GM04504 (cell line): ENCODE measurements around the gene PARVB.

Experiments
- DNase-seq: peaks from one replicate; pipeline ENCODE4 v3.0.0-alpha.2; 2012; ENCODE audit warnings: low read depth

Gene PARVB

DNA sequence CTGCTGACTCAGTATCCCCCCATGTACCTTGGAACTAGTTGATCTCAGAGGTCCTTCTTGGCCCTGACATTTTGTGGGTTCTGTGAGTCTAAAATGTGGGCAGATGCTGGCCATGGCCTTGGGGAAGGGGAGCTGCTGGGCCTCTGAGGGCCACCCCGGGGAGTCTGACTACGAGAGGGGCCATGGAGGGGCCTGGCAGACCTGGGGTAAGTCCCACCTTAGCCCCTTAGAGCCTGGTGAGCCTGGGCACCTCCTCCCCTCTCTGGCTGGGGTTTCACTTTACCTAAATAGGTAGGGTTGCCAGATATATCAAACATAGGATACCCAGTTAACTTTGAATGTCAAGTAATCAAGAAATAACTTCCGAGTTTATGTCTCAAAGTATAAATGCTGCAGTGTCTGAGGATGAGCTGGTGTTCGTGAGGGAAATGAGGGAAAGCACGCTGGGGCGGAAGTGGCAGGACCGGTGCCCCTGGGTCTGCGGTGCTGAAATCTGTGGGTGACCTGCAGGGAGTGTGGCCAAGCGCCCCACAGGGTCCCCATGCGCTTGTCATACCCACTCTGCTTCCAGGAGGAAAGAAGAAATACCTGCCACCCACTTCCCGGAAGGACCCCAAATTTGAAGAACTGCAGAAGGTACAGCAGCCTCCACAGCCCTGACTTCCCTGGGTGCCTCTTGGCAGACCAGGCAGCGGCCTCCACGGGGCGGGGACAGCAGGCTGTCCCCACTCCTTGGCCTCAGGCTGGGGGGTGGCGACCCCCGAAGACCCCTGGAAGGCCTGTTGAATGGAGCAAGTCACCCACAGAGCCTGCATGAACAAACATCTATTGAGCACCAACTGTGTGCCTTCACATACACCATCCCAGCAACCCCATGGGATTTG, 161.4 kb downstream of the PARVB start:
- DNase-seq = no peak

DNA sequence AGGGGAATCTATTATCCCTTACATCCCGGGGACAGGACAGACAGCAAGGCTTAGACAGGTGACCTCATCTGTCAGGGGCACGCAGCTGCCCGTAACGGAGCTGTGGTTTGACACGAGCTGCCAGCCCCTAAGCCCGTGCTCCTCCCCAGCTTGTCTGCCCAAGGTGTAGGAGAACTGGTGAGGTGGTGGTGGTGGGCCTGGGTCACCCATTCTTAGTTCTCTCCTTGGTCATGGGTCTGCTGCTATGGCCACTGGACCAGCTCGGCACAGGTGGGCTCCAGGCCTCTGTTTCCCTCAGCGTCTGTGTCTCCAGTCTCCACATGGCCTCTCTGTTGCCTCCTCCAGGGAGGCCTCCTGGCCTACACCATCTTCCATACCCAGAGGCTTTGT, 162.0 kb downstream of the PARVB start:
- no peak for DNase-seq

DNA sequence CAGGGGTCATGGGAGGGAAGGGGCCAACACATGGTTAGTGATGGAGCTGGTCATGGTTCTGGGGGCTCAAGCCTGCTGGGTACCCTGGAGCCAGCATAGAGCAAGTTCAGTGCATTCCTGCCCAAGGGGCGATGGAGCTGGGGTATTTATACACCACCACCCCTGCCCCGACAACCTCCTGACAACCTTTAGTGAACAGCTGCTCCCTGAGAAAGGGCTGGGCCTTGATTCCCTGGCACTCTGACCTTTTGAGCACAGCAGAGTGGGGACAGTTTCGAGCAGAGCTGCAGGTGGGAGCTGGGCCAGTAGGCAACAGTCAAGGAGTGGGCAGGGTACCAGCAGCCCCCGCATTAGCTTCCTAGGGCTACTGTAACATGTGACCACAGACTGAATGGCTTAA, 162.6 kb downstream of the PARVB start:
- DNase-seq = no peak

DNA sequence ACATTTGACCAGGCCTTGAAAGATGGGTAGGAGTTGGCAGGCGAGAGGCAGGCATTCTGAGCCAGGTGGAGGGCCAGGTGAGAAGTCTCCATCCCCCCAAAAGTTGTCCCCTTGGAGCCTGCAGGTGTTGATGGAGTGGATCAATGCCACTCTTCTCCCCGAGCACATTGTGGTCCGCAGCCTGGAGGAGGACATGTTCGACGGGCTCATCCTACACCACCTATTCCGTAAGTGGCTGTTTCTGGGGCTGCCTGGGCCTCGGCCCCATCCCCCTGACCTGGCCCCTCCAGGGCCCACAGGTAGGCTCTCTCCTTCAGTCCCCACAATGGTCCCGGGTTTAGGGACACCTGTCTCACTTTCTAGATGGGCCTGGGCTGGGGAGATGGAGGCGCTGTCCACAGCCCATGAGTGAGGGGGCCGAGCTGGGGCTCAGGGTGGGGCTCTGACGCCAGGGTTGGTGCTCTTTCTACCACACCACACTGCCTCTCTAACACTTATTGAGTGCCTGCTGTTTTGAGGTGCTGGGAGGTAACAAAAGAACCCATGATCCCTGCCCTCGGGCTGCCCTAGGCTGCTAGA, 163.6 kb downstream of the PARVB start:
- no peak for DNase-seq

DNA sequence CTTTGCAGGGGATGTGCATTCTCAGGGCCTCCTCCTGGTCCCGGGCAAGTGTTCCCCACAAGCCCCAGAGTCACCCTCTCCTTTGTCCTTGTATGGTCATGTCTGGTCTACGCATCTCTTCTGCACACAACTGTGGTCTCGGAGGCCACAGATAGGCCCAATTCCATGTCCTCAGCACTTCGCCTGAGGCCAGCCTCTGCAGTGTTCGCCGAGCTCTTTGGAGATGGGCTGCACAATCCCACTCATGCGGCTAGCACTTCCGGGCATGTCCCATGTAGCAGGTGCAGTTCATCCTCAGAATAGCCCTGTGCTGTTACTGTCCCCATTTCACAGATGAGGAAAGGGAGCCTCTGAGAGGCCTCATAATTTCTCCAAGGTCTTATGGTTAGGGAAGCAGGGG, 164.2 kb downstream of the PARVB start:
- no peak for DNase-seq

DNA sequence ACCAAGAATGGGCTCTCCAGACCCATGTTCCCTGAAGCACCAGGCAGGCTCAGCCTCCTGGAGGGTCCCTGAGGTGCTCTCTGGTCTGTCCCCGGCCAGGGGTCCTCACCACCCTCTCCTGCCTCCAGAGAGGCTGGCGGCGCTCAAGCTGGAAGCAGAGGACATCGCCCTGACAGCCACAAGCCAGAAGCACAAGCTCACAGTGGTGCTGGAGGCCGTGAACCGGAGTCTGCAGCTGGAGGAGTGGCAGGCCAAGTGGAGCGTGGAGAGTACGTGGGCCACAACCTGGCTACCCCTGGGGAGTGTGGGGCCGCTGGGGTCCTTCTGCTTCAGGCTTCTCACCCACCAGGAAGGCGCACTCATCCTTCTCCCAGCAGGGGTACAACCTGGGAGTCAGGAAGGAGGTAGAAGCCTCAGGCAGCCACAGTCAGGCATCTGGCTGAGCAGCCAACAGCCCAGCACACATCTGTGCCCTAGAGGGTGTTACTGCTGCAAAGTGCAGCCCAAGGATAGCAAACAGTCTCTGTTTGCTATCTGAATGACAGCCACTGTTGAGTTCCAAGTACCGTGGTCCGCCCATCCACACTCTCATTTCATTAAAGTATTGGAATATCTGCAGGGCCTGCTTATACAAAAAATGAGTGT, 165.0 kb downstream of the PARVB start:
- no peak for DNase-seq

DNA sequence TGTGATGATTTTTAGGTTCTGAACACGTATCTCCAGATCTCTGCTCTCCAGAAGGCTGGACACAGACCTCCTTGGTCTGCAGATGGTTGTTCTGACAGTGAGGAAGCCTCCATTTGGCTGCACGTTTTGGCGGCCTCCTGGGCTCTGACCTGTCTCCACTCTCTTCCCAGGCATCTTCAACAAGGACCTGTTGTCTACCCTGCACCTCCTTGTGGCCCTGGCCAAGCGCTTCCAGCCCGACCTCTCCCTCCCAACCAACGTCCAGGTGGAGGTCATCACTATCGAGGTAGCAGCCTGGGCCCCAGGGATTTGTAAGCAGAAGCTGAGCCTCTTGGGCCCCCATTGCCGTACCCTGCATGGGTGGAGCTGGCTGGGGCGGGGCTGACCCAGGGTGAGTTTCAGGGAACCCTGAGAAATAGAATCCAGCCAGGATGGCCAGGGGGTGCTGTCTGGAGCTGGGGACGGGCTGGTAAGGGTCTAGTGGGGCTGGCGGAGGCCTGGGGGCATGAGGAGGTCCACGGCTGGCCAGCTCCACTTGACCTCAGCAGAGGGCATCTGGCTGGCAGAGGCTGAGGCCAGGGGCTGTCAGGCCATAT, 166.4 kb downstream of the PARVB start:
- DNase-seq = no peak

DNA sequence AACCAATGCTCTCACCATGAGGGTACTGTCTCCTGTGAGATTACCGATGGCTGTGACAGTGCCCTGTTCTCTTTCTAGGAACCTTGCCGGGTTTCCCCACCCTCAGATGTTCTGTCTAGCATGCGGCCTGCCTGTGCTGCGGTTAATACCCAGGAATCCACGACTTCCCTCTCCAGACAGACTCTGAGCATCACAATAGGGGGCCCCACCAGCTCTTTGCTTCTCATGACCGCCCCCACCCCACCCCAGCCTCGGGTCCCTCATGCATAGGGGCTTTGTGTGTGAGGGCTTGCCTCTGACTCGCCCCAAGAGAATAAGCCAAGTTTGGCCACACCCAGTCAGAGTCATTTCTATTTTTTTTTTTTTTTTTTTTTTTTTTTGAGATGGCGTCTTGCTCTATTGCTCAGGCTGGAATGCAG, 166.9 kb downstream of the PARVB start:
- DNase-seq = no peak

DNA sequence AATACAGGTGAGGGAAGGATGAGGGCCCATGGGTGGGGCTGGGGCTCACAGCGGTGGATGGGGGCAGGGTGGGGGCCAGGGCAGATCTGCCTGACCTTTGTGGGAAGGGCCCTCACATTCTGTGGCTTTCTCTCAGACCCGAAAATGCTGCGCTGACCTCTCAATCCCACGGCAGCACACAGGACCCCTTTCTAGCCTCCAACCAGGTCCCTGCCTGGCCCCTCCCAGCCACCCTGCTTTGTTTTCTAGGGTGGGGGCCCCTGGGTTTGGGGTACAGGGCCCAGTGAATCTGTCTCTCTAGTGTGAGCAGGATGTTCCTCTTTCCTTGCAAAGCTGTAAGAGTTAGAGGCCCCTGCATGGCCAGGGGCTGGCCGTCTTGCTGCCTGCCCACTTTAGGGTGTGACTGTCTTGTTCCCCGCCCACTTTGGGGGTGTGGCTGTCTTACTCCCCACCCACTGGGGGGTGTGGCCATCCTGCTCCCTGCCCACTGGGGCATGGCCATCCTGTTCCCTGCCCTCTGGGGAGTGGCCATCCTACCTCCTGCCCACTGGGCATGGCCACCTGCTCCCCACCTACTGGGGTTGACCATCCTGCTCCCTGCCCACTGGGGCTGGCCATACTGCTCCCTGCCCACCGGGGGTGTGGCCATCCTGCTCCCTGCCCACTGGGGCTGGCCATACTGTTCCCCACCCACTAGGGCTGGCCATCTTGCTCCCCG, 168.2 kb downstream of the PARVB start:
- no peak for DNase-seq

DNA sequence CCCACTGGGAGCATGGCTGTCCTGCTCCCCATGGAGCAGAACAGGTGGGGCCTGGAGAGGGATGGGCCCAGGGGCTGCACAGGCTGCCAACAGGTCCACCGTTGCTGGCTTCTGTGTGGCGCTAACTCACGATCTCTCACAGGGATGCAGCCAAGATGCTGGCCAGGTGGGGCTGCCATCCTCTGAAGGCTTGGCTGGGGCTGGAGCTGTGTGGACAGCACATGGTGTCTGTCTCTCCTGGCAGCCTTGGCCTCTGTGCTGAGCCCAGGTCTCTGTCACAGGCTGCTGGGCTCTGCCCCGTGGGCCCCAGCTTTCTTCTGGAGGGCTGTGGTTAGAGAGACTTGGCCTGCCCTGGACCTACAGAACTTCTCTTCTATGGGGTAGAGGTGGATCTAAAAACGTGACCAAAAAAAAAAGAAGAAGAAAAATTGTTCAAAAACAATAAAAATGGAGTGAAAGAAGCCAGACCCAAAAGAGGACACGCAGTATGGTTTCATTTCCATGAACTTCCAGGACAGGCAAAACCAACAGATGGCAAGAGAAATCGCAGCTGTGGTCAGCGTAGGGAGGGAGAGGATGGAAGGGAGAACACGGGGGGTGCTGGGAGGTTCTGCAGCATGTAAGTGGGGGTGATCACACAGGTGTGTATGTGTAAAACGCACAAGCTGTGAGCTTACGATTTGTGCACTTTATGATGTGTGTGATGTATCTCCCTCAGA, 168.9 kb downstream of the PARVB start:
- no peak for DNase-seq

DNA sequence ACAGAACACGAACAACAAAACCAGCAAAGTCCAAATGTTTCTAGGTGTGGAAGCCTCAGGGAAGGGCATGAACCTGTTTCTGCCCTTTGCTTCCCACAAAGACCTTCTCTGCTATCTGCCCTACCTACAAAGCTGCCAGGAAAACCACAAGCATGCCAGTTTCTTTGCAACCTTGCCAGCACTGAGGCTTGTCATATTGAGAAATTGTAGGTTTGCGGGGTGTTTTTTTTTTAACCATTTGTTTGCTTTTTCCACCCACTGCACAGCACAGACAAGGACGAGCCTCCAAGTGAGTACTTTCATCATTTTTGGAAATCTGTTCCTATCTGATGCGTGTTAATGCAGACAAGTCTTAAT, 169.4 kb downstream of the PARVB start:
- DNase-seq = no peak

DNA sequence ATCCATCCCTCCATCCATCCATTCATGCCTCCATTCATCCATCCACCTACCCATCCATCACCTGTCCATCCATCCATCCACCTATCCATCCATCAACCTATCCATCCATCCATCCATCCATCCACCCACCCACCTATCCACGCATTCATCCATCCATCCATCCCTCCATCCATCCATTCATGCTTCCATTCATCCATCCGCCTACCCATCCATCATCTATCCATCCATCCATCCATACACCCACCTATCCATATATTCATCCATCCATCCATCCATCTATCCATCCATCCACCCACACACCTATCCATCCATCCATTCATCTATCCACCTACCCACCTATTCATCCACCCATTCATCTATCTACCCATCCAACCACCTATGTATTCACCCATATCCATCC, 170.5 kb downstream of the PARVB start:
- DNase-seq = no peak

DNA sequence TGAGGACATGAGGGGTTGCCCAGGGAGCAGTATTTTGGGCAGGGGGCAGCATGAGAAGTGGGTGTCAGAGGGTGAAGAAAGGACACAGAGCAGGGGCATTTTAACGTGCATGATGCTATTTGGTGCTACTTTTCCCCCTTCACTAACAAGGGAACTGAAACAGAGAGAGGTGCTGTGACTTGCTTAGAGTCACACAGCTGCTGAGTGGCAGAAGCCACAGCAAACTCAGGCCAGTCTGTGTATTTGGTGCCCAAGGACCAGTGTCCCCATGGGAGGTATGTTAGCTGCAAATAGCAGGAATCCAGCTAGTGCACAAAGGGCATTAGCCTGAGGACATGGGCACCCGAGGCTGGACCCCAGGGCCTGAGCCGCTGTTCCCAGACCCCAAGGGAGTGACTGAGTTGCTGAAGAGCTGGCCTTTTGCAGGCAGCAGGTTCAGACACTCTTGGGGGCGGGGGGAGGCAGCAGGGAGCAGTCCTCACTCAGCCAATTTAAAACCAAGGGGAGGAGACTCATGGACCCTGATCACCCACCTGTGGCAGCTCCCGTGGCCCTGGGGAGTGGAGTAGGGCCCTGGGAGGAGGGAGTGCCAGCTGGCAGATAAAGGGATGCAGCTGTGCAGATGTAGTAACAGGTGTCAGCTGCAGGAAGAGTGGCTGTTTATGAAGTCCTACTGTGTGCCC, 171.2 kb downstream of the PARVB start:
- DNase-seq = no peak

DNA sequence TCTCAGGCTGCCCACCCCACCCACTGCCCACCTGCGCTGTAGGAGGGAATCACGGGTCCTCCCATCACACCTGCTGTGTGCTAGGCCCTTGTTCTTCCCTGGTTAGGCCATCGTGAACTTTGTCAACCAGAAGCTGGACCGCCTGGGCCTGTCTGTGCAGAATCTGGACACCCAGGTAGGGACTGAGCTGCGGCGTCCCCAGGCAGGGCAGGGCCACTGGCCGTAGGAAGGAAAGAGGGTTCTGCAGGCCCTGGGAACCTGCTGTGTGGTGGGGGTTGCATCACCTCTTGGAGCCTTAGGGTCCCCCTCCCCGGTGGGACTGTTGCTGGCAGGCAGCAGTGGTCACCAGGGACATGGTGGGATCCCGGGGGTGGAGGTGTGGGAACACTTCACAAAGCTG, 172.1 kb downstream of the PARVB start:
- no peak for DNase-seq

DNA sequence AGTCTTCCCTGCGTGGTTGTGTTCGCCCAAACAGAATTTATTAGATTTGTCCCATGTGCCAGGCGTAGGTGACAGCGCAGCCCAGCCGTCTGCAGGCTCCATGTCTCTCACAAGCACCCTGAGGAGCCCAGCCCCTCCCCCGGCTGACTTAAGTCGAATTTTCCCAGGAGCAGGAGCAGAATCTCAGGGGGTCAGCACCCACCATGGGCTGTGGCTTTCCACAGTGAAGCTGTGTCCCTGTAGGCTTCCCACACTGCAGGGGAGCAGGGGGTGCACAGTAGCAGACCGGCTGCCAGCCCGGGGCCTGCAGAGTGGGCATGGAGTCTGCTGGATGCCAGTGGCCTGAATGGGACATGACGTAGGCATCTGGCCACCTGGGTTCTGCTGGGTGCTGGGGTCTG, 172.6 kb downstream of the PARVB start:
- no peak for DNase-seq

DNA sequence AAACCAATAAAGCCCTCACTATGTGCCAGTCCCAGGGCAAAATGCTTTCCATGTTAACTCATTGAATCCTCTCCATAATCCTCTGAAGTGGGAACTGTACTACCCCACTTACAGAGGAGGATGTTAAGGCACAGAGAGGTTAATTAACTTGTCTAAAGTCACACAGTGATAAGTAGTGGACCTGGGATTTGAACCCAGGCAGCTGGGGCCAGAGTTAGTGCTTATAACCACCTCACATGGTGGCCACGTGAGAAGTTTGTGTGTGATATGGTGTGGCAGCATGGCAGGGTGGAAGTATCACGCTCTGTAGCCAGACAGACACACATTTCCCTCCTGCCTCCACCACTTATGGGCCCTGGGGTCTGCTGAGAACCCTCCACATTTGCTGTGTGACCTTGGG, 173.2 kb downstream of the PARVB start:
- no peak for DNase-seq

DNA sequence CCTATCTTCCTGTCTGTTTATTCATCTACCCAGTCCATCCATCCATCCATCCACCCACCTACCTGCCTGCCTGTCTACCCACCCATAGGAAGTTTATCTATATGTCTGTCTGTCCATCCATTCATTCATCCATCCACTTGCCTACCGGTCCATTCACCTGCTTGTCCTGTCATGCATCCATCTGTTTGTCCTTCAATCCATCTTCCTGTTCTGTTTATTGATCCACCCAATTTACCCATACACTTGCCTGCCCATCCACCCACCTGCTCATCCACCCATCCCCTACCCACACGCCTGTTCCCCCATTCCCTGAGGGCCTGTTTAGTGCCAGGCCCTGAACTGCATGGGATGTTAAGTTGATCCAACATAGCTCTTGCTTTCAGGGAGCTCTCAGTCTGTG, 175.1 kb downstream of the PARVB start:
- DNase-seq = no peak

DNA sequence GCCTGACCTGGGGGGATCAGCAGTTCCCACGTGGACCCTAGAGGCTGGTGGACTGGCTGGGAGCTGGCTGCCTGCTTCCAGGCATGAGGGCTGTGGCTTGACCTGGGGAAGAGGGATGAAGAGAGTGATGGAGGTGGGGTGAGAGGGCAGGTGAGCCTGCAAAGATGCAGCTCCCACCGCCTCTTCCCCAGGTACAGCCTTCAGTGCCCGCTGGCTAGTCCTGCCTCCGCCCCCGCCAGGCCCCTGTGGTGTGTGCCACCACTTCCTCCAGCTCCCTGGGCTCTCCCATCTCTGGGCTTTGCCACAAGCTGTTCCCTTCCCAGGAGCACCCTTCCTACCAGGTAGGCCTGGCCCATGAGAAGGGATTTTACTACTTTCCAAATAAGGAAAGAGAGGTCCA, 175.8 kb downstream of the PARVB start:
- DNase-seq = no peak

DNA sequence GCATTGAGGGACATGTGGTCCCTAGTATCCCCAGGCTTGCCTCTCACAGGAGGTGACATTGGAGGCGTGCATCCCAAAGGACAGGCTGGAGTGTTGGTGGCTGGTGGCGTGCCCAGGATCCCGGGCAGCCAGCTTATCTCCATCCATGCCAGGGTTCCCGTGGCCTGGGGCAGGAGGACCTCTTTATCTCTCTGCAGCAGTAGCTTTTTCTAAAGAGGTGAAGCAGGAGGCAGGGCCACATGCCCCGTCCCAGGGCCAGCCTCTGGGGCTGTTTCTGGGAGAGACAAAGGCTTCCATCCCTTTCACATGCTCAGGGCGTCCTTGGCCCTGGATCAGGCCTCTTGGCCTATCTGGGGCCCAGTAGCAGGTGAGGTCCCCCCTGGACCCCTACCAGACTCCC, 176.3 kb downstream of the PARVB start:
- no peak for DNase-seq

DNA sequence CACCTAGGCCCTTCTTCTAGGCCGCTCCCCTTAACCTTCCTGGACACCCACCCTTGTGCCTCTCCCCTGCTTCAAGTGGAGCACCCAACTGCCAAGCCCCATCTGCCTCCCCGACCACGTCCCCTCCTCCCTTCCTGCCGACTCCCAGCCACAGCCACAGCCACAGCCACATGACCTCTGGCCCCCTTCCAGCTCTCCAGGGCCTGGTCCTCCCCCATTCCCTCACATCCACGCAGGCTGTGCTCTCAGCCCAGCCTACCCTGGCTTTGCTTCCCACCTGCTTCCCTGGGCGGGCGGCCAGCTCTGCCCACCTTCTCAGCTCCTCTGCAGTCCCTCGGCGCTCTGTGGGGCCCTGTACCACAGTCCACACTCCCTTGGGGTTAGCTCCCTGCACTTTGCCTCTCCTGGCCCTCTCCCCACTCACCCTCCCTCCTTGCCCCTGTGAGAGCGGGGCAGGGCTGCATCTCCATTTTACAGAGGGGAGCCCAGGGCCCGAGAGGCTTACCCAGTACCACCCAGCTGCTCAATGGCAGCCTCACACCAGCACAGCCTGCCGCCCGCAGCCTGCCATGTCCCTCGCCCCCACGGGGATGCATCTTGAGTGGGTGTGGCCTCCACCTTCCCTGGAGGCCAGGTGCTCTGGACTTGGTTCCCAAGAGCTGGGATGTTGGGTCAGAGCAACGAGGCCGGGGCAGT, 176.9 kb downstream of the PARVB start:
- no peak for DNase-seq

DNA sequence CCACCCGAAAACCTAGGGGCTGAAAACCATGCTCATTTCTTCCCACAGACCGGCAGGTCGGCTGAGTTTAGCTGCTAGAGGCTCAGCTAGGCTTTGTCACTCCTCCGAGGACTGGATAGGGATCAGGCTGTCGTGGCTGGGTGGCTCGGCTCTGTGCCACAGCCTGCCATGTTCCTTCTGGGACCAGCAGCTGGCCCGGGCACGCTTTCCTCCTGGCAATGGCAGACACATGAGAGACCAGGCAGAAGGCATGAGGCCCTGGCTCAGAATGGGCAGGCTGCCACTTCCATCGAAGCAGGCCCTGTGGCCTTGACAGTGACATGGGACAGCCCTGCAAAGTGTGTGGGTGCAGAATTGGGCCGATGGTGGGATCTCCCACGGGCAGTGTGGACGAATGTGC, 177.6 kb downstream of the PARVB start:
- DNase-seq = no peak
